ENCODE results near the gene PAX2. TPM values are rescaled to one million over a fixed set of nuclear protein-coding genes. Genes with fewer than 3 reads are reported as not detected.
A peak's percentile ranks its signal among the peaks of the same experiment; 100 is the strongest.

The PAX2 gene
- total RNA-seq, 1 experiment from 2014 or later = not detected

GRCh38 chr10:100776671-100777070 lies 31.3 kb downstream of the PAX2 start:
- H3K36me3 Mint-ChIP-seq (ENCODE audit: insufficient read depth in 1 of 3, low read depth in 3 of 3) = peaks cover 0 to 2% (median 0%) of the 10 kb centered on the region in 3 experiments; a peak in 4 of 7 replicates

More at GRCh38 chr10:100776671-100777070, 31.3 kb downstream of the PAX2 start:
- WGBS (ENCODE audit: extremely low coverage, insufficient read length, low lambda C conversion rate) = no CpG with 5 or more reads among the region's 1 CpG
- H4K20me1 ChIP-seq (ENCODE audit: control insufficient read depth, insufficient read depth, insufficient read length) = no peaks in the 10 kb centered on the region
- Mint-ChIP-seq H3K9me3 (peaks cover 0 to 4% of the 10 kb centered on the region in 2 experiments; a peak in 2 of 5 replicates), H3K4me1 (peaks cover 26 to 33% of the 10 kb centered on the region in 2 experiments), H3K27me3 (ENCODE audit: low read depth) (peaks cover 65% of the 10 kb centered on the region), H3K4me3 (no peak overlapping the region; a peak in 1 of 5 replicates), H3K27ac (peak overlapping the region in 1 of 3 experiments; percentile 72; a peak in 3 of 7 replicates)
- H2BK5ac ChIP-seq (ENCODE audit: insufficient read length, low read length) = no peak overlapping the region
- H3K56ac ChIP-seq (ENCODE audit: insufficient read length, low read depth, low read length) = no peak overlapping the region
- H3K27me3 ChIP-seq (ENCODE audit: insufficient read depth, low read length) = no peaks in the 10 kb centered on the region
- H4K8ac ChIP-seq (replicated peaks; ENCODE audit: insufficient read length, low read depth, low read length) = no peak overlapping the region
- no peak overlapping the region for H2BK20ac ChIP-seq (ENCODE audit: low read depth, low read length, poor library complexity, severe bottlenecking)
- no peak overlapping the region for H3K9ac ChIP-seq (ENCODE audit: extremely low read depth, insufficient read length, low read length)
- no peak overlapping the region for H3K18ac ChIP-seq (ENCODE audit: insufficient read length, low read depth, low read length)
- H2AFZ ChIP-seq (ENCODE audit: low read length) = no peak overlapping the region
- TF ChIP-seq CTCF (conservative IDR thresholded peaks at IDR 0.05) = no peak
- no peaks in the 10 kb centered on the region for H3K79me1 ChIP-seq (ENCODE audit: insufficient read depth, low read depth, low read length, poor library complexity, severe bottlenecking)
- H2BK15ac ChIP-seq (ENCODE audit: low read depth, low read length) = no peak overlapping the region
- H3K27ac ChIP-seq (ENCODE audit: insufficient read length, low read depth, low read length) = no peak overlapping the region
- no peak overlapping the region for H3K23ac ChIP-seq (ENCODE audit: insufficient read length, low read depth, low read length)
- H2AK5ac ChIP-seq (ENCODE audit: insufficient read length, low read length) = no peak overlapping the region
- no peaks in the 10 kb centered on the region for H3K23me2 ChIP-seq (ENCODE audit: insufficient read length, low read depth, low read length, poor library complexity, severe bottlenecking)
- H4K5ac ChIP-seq (ENCODE audit: insufficient read length, low read depth, low read length) = no peak overlapping the region
- no peak for DNase-seq
- no peak overlapping the region for H2BK12ac ChIP-seq (ENCODE audit: insufficient read length, low read depth, low read length)
- H3K4ac ChIP-seq (ENCODE audit: low read depth, low read length) = no peak overlapping the region
- H3K79me2 ChIP-seq (ENCODE audit: insufficient read depth, low read length) = no peaks in the 10 kb centered on the region
- H4K91ac ChIP-seq (ENCODE audit: insufficient read length, low read depth, low read length) = no peak overlapping the region
- no peak overlapping the region for H3K4me2 ChIP-seq (ENCODE audit: insufficient read depth, insufficient read length, low read length)
- H3K14ac ChIP-seq (ENCODE audit: insufficient read depth, low read length) = no peak overlapping the region
- no peak overlapping the region for H2BK120ac ChIP-seq (ENCODE audit: low read depth, low read length, poor library complexity, severe bottlenecking)
- peaks cover 6% of the 10 kb centered on the region for H3K4me1 ChIP-seq (ENCODE audit: insufficient read depth, low read length)
- no peak overlapping the region for H3T11ph ChIP-seq (ENCODE audit: low read length)
- no peaks in the 10 kb centered on the region for H3K9me3 ChIP-seq (ENCODE audit: control insufficient read depth, low read depth, low read length)
